Kidney (tissue), 14 donors: ENCODE measurements around the gene GFI1B. TPM values are rescaled to one million over a fixed set of nuclear protein-coding genes. Genes with fewer than 3 reads are reported as not detected.
"Not testable (repeated sequence)": the region's sequence is repeated elsewhere in the genome, so short reads cannot be mapped to it uniquely, and the experiment has no call there.

ENCODE experiments used
- DNase-seq, 5 donors: peaks; one replicate each; pipeline ENCODE4 v3.0.0-alpha.2; 2013 to 2020
- FAIRE-seq: peaks from 2 replicates; lab custom pipeline; 2012; peaks lifted over from hg19 to GRCh38; lab: Jason Lieb, UNC
- H3K27ac ChIP-seq, 2 donors: one replicate each; pipeline ENCODE4 v1.7.0; 2013; ENCODE audit warnings: low read depth in 2 of 2, low read length in 2 of 2, inconsistent platforms in 1 of 2
- H3K27me3 ChIP-seq: one replicate; pipeline ENCODE4 v1.7.1; 2013; ENCODE audit warnings: low read length, inconsistent platforms; ENCODE audit not compliant: control insufficient read depth, insufficient read depth
- H3K36me3 ChIP-seq, 3 donors: one replicate each; pipeline versions ENCODE4 v1.7.0 to v1.7.1; 2013; ENCODE audit warnings: low read length in 3 of 3, control low read depth in 1 of 3, inconsistent platforms in 1 of 3; ENCODE audit not compliant: insufficient read depth in 3 of 3, control insufficient read depth in 2 of 3
- H3K4me1 ChIP-seq, 3 donors: one replicate each; pipeline versions ENCODE4 v1.7.0 to v1.7.1; 2013; ENCODE audit warnings: low read length in 3 of 3, inconsistent platforms in 1 of 3, low read depth in 1 of 3; ENCODE audit not compliant: control insufficient read depth in 2 of 3, insufficient read depth in 2 of 3
- H3K4me3 ChIP-seq, 3 donors: one replicate each; pipeline versions ENCODE4 v1.7.0 to v1.8.1; 2013; ENCODE audit warnings: low read length in 3 of 3, control low read depth in 1 of 3, inconsistent platforms in 1 of 3
- H3K9ac ChIP-seq, 3 donors: one replicate each; pipeline versions ENCODE4 v1.7.0 to v1.7.1; 2013; ENCODE audit warnings: low read length in 3 of 3, control low read depth in 1 of 3, inconsistent platforms in 1 of 3
- H3K9me3 ChIP-seq, 3 donors: one replicate each; pipeline versions ENCODE4 v1.7.0 to v1.7.1; 2013; ENCODE audit warnings: low read length in 3 of 3, control low read depth in 1 of 3, inconsistent platforms in 1 of 3; ENCODE audit not compliant: control insufficient read depth in 2 of 3, insufficient read depth in 1 of 3
- CTCF ChIP-seq: IDR thresholded peaks from 3 replicates; pipeline ENCODE4 v1.5.1; 2012; ENCODE audit warnings: mild to moderate bottlenecking, moderate library complexity, borderline replicate concordance; ENCODE audit not compliant: insufficient read depth; ENCODE audit errors: extremely low read depth
- intact Hi-C: fragments of 100-400 bp; cut with DNase I; formaldehyde crosslinking; loops from one replicate; pipeline ENCODE4 v1.11.1; 2022
- polyA plus RNA-seq: library from polyadenylated mRNA; stranded (reverse); fragments of 350-450 nt; fragmentation: Illumina TruSeq; extraction: RNeasy Lipid Tissue Mini Kit (QIAGEN cat#74804); gene quantifications from one replicate; pipeline ENCODE4 v1.2.3, GENCODE V29; 2014; ENCODE audit warnings: low read depth, low replicate concordance; ENCODE audit not compliant: insufficient read depth
- total RNA-seq: library from RNA; stranded (reverse); fragmentation: NEBNext Ultra II Directional; extraction: Animal tissue kit (Norgen Biotek cat#: 25700); gene quantifications from one replicate; pipeline ENCODE4 v1.2.1, GENCODE V29; 2021
- donor health status: control.
- donor health status: control.
- donor health status: control.
- donor health status: control.
- donor health status: control.
- donor health status: DM: yes; HTN: yes; CAD: no.
- donor health status: Normal renal cell carcinoma (clear cell type).

GFI1B gene
- total and polyA plus RNA-seq, 2 donors from 2014 or later, result 0.28 TPM; not detected in 1

- FAIRE-seq, result no peak
- no peak overlapping the region for H3K4me3 ChIP-seq
Observed at GRCh38 chr9:132989014-132989310, 10.5 kb downstream of the GFI1B start.

GRCh38 chr9:132989414-132989996, 11.0 kb downstream of the GFI1B start:
- no peak for TF ChIP-seq CTCF
- Histone ChIP-seq H3K4me1 (no peaks in the 10 kb centered on the region), H3K9ac (no peak overlapping the region), H3K36me3 (no peaks in the 10 kb centered on the region), H3K27me3 (no peaks in the 10 kb centered on the region), H3K27ac (no peak overlapping the region), H3K9me3 (no peaks in the 10 kb centered on the region), H3K4me3 (no peak overlapping the region)
- intact Hi-C loops, result no loop called here
- FAIRE-seq (no peak), DNase-seq (peak in 1 of 5 donors; percentile 76)

More at GRCh38 chr9:132989014-132989310, 10.5 kb downstream of the GFI1B start:
- intact Hi-C loops, result no loop called here
- Histone ChIP-seq H3K27me3 (no peaks in the 10 kb centered on the region), H3K9me3 (no peaks in the 10 kb centered on the region), H3K27ac (no peak overlapping the region), H3K9ac (no peak overlapping the region), H3K36me3 (no peaks in the 10 kb centered on the region), H3K4me1 (no peaks in the 10 kb centered on the region)
- peak in 1 of 5 donors; percentile 51 for DNase-seq
- TF ChIP-seq CTCF, result no peak

- H3K27ac ChIP-seq, H3K4me1 ChIP-seq, H3K27me3 ChIP-seq, intact Hi-C loops, FAIRE-seq, H3K9me3 ChIP-seq, H3K4me3 ChIP-seq, H3K36me3 ChIP-seq, H3K9ac ChIP-seq: not testable (repeated sequence)
- DNase-seq, result peak in 1 of 5 donors; percentile 29
Observed at GRCh38 chr9:132989998-132990557, 11.6 kb downstream of the GFI1B start.

GRCh38 chr9:132990781-132991180, 12.3 kb downstream of the GFI1B start:
- no peak for TF ChIP-seq CTCF
- H3K9ac ChIP-seq, result no peak overlapping the region
- DNase-seq (peak in 1 of 5 donors; percentile 33), FAIRE-seq (no peak)
- no peaks in the 10 kb centered on the region for H3K36me3 ChIP-seq
- H3K27me3 ChIP-seq, result no peaks in the 10 kb centered on the region
- no peaks in the 10 kb centered on the region for H3K9me3 ChIP-seq
- H3K4me1 ChIP-seq, result no peaks in the 10 kb centered on the region
- intact Hi-C loops, result no loop called here
- no peak overlapping the region for H3K27ac ChIP-seq
- H3K4me3 ChIP-seq, result no peak overlapping the region
